ENCODE measurements around the gene MYL6. TPM values are rescaled to one million over a fixed set of nuclear protein-coding genes. Genes with fewer than 3 reads are reported as not detected.
A peak's percentile ranks its signal among the peaks of the same experiment; 100 is the strongest.

Gene MYL6
- total and polyA plus RNA-seq, 12 donors: 1,276 to 3,646 (median 1,585) TPM

DNA sequence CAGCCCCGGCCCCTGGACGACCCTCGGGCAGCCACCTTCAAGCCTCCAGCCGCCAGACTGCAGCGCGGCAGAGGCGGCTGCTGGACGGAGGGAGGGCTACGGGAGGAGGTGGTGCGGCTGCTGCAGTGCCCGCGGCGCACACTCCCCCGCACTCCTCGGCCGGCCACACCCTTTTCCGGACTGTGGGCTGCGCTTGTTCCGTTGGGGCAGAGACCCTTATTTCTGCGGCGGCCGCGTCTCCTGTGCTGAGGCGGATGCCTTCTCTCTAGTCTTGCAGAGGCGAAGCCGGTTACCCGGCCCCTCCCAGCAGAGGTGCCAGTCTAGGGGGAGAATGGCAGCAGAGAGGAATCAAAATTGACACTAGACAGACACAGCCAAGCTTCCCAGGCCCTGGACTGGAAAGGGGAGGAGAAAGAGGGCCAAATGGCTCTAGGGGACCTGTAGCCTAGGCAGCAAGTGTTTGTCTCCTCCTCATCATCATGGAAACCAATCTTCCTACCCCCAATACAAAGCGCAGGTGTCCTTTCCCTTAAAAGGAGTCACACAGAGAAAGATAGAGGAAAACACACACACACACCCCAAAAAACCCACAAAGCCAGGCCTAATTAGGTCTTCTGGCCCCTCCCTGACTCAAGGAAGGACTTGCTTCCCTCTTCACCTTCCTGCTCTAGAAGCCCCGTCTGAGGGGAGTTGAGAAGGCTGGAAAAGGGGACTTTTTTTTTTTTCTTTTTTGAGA, 28.8 kb upstream of the MYL6 start:
- peak; percentile 54 to 79 (median 62) for DNase-seq
- H3K27me3 ChIP-seq: no peaks in the 10 kb centered on the region
- peak overlapping the region; percentile 19 to 71 (median 42) for H3K4me3 ChIP-seq
- intact Hi-C loops (cut with DNase I): loop anchor here in 1 of 2 donors (5.0 kb wide), 1 partner anchor 33 kb away; no protein-coding TSS in a partner anchor
- TF ChIP-seq, protein P1, sequence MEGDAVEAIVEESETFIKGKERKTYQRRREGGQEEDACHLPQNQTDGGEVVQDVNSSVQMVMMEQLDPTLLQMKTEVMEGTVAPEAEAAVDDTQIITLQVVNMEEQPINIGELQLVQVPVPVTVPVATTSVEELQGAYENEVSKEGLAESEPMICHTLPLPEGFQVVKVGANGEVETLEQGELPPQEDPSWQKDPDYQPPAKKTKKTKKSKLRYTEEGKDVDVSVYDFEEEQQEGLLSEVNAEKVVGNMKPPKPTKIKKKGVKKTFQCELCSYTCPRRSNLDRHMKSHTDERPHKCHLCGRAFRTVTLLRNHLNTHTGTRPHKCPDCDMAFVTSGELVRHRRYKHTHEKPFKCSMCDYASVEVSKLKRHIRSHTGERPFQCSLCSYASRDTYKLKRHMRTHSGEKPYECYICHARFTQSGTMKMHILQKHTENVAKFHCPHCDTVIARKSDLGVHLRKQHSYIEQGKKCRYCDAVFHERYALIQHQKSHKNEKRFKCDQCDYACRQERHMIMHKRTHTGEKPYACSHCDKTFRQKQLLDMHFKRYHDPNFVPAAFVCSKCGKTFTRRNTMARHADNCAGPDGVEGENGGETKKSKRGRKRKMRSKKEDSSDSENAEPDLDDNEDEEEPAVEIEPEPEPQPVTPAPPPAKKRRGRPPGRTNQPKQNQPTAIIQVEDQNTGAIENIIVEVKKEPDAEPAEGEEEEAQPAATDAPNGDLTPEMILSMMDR (IDR thresholded peaks at IDR 0.05): no peak
- TF ChIP-seq POLR2A (IDR thresholded peaks at IDR 0.05): peak in 1 of 2 donors; percentile 51
- peaks cover 0 to 41% of the 10 kb centered on the region in 2 donors for H3K36me3 ChIP-seq (replicated peaks in 1 of 2)
- no peaks in the 10 kb centered on the region for H3K9me3 ChIP-seq (replicated peaks in 1 of 3)
- H3K4me1 ChIP-seq (replicated peaks in 1 of 2): peaks cover 13 to 41% of the 10 kb centered on the region in 2 donors
- peak overlapping the region in 4 of 5 donors; percentile 69 to 92 (median 80) for H3K27ac ChIP-seq
- WGBS, 4 donors: 3 to 20% (median 4%) methylated on average over 4 to 29 of the region's 29 CpGs

DNA sequence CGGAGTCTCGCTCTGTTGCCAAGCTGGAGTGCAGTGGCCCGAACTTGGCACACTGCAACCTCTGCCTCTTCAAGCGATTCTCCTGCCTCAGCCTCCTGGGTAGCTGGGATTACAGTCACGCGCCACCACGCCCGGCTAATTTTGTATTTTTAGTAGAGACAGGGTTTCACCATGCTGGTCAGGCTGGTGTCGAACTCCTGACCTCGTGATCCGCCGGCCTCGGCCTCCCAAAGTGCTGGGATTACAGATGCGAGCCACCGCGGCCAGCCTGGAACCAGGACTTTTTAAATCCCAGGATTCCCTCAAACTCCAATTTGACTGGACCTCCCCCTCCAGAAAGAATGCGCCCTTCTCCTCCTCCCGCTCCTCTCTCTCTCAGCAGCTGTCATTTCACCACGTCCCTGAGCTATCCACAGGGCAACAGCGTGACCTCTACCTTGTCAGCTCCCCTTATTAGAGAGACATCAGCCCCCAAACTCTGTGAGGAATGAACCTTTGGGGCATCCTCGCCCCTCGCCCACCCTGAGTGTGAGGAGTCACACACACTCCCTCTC, 28.1 kb upstream of the MYL6 start:
- peaks cover 0 to 48% of the 10 kb centered on the region in 2 donors for H3K36me3 ChIP-seq (replicated peaks in 1 of 2)
- peaks cover 13 to 34% of the 10 kb centered on the region in 2 donors for H3K4me1 ChIP-seq (replicated peaks in 1 of 2)
- peak overlapping the region in 1 of 5 donors; percentile 86 for H3K27ac ChIP-seq
- peak overlapping the region in 1 of 4 donors; percentile 71 for H3K4me3 ChIP-seq
- no peaks in the 10 kb centered on the region for H3K27me3 ChIP-seq
- 69 to 78% (median 73%) methylated on average over 11 to 22 of the region's 22 CpGs for WGBS, 4 donors
- TF ChIP-seq POLR2A (IDR thresholded peaks at IDR 0.05): no peak
- TF ChIP-seq, protein P1 (IDR thresholded peaks at IDR 0.05): no peak
- no peaks in the 10 kb centered on the region for H3K9me3 ChIP-seq (replicated peaks in 1 of 3)
- intact Hi-C loops (cut with DNase I): loop anchor here in 1 of 2 donors (5.0 kb wide), 1 partner anchor 32 kb away; no protein-coding TSS in a partner anchor
- DNase-seq: no peak

DNA sequence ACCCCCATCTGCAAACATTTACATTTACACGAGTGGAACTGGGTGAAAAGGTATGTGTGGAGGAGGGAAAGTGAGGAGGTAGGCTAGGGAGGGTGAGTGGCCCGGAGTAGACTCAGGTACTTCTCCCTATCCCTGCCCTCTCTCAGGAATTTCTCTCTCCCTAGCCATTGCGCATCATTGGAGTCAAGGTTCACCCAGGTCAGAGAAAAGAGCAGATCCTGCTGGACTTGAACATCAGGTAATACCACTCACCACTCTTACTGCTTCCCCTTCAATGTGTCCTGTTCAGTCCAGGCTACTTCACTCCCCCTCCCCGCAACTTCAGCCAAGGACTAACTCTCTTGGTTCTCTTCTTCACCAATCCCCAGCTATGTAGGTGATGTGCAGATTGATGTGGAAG, 27.3 kb upstream of the MYL6 start:
- TF ChIP-seq, protein P1 (IDR thresholded peaks at IDR 0.05): no peak
- no peak for TF ChIP-seq POLR2A (IDR thresholded peaks at IDR 0.05)
- H3K4me3 ChIP-seq: no peak overlapping the region
- H3K9me3 ChIP-seq (replicated peaks in 1 of 3): no peaks in the 10 kb centered on the region
- H3K36me3 ChIP-seq (replicated peaks in 1 of 2): peaks cover 0 to 56% of the 10 kb centered on the region in 2 donors
- 88 to 94% (median 90%) methylated on average over 4 of the region's 4 CpGs for WGBS, 4 donors
- H3K27ac ChIP-seq: no peak overlapping the region
- no peak for DNase-seq
- intact Hi-C loops (cut with DNase I): no loop called here
- H3K4me1 ChIP-seq (replicated peaks in 1 of 2): peaks cover 13 to 29% of the 10 kb centered on the region in 2 donors
- no peaks in the 10 kb centered on the region for H3K27me3 ChIP-seq

DNA sequence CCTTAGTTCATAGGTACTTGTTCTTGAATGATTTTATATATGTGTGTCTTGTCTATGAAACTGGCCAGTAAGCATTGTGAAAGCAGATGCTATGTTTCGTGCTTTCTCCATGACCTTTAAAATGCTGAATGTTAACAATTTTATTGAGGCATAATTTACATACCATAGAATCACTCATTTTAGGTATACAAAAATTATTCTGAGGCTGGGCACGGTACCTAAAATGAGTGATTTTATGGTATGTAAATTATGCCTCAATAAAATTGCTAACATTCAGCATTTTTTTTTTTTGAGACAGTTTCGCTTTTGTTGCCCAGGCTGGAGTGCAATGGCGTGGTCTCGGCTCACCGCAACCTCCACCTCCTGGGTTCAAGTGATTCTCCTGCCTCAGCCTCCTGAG, 23.3 kb upstream of the MYL6 start:
- Histone ChIP-seq H3K27ac (no peak overlapping the region), H3K36me3 (replicated peaks in 1 of 2) (peaks cover 0 to 97% of the 10 kb centered on the region in 2 donors), H3K9me3 (replicated peaks in 1 of 3) (no peaks in the 10 kb centered on the region), H3K27me3 (no peaks in the 10 kb centered on the region), H3K4me3 (no peak overlapping the region), H3K4me1 (replicated peaks in 1 of 2) (peaks cover 0 to 7% of the 10 kb centered on the region in 2 donors)
- DNase-seq: no peak
- intact Hi-C loops (cut with DNase I): no loop called here
- 97 to 99% (median 98%) methylated on average over 6 of the region's 6 CpGs for WGBS, 4 donors
- TF ChIP-seq, protein P1 (IDR thresholded peaks at IDR 0.05): no peak
- no peak for TF ChIP-seq POLR2A (IDR thresholded peaks at IDR 0.05)
